ENCODE results near the gene MYO10. TPM values are rescaled to one million over a fixed set of nuclear protein-coding genes. Genes with fewer than 3 reads are reported as not detected.

The MYO10 gene
- total RNA-seq, 2 experiments from 2014 or later, result not detected

DNA sequence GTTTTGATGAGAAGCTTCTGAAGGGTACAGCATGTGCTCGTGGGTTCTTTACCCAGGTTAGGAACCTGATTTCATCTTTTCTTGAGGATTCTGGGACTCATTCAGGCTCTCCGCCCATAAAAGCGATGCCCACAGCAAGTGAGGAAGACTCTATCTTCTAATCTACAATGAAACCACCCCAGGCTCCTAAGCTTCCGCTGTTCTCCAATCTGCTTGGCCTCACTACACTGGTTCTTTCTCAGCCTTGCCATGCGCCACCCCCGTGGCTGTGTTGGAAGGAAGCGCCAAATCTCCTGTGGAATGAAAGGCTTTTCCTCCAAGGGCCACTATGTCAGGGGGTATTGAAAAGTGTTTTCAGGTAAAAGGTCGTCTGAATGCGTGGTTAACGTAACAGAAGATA, 135.6 kb downstream of the MYO10 start:
- no peaks in the 10 kb centered on the region for H3K36me3 Mint-ChIP-seq (ENCODE audit: low read depth)
- TF ChIP-seq, protein P1, sequence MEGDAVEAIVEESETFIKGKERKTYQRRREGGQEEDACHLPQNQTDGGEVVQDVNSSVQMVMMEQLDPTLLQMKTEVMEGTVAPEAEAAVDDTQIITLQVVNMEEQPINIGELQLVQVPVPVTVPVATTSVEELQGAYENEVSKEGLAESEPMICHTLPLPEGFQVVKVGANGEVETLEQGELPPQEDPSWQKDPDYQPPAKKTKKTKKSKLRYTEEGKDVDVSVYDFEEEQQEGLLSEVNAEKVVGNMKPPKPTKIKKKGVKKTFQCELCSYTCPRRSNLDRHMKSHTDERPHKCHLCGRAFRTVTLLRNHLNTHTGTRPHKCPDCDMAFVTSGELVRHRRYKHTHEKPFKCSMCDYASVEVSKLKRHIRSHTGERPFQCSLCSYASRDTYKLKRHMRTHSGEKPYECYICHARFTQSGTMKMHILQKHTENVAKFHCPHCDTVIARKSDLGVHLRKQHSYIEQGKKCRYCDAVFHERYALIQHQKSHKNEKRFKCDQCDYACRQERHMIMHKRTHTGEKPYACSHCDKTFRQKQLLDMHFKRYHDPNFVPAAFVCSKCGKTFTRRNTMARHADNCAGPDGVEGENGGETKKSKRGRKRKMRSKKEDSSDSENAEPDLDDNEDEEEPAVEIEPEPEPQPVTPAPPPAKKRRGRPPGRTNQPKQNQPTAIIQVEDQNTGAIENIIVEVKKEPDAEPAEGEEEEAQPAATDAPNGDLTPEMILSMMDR (IDR thresholded peaks at IDR 0.05), result no peak
- Histone ChIP-seq H3K4me3 (ENCODE audit: low read length) (no peak overlapping the region), H3K27me3 (ENCODE audit: control insufficient read depth in 1 of 2, insufficient read depth in 2 of 2, low read length in 2 of 2) (no peaks in the 10 kb centered on the region), H3K27ac (ENCODE audit: low read depth in 1 of 2, low read length in 2 of 2) (no peak overlapping the region), H3K36me3 (ENCODE audit: insufficient read depth, low read length) (no peaks in the 10 kb centered on the region), H3K4me1 (ENCODE audit: insufficient read depth, low read length) (no peaks in the 10 kb centered on the region), H3K9me3 (ENCODE audit: control insufficient read depth in 1 of 2, insufficient read depth in 1 of 2, low read length in 2 of 2) (no peaks in the 10 kb centered on the region)
- peaks cover 10% of the 10 kb centered on the region for H3K27me3 Mint-ChIP-seq
- POLR2A ChIA-PET, result no interaction called here
- no peaks in the 10 kb centered on the region for H3K9me3 Mint-ChIP-seq
- ATAC-seq (ENCODE audit: poor library complexity) (no peak), DNase-seq (no peak)
- H3K27ac Mint-ChIP-seq, result no peak overlapping the region
- H3K4me1 Mint-ChIP-seq (ENCODE audit: low read depth), result no peaks in the 10 kb centered on the region
- intact Hi-C loops (cut with DNase I, micrococcal nuclease), result no loop called here
- CTCF ChIA-PET, result no interaction called here
- H3K4me3 Mint-ChIP-seq, result no peak overlapping the region

- intact Hi-C loops (cut with DNase I, micrococcal nuclease), result loop anchor here in 1 of 2 experiments (10.0 kb wide), 1 partner anchor 1515 kb away; no protein-coding TSS in a partner anchor
Observed at GRCh38 chr5:16799796-16800195, 136.3 kb downstream of the MYO10 start.

DNA sequence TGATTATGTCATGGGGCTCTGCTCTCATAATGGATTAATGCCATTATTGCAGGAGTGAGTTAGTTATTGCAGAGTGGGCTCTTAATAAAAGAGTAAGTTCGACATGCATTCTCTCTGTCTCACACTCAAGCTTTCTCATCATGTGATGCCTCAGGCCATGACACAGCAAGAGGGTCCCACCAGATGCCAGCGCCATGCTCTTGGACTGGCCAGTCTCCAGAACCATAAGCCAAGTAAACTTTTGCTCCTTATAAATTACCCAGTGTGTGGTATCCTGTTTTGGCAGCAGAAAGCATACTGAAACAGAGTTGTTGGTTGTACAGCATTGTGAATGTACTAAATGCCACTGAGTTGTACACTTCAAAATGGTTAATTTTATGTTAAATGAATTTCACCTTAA, 138.1 kb downstream of the MYO10 start:
- Histone ChIP-seq H3K4me3 (ENCODE audit: low read length) (no peak overlapping the region), H3K27me3 (ENCODE audit: control insufficient read depth in 1 of 2, insufficient read depth in 2 of 2, low read length in 2 of 2) (no peaks in the 10 kb centered on the region), H3K4me1 (ENCODE audit: insufficient read depth, low read length) (no peaks in the 10 kb centered on the region), H3K27ac (ENCODE audit: low read depth in 1 of 2, low read length in 2 of 2) (no peak overlapping the region), H3K9me3 (ENCODE audit: control insufficient read depth in 1 of 2, insufficient read depth in 1 of 2, low read length in 2 of 2) (no peaks in the 10 kb centered on the region), H3K36me3 (ENCODE audit: insufficient read depth, low read length) (no peaks in the 10 kb centered on the region)
- no peaks in the 10 kb centered on the region for H3K4me1 Mint-ChIP-seq (ENCODE audit: low read depth)
- H3K27ac Mint-ChIP-seq, result no peak overlapping the region
- DNase-seq (no peak), ATAC-seq (ENCODE audit: poor library complexity) (no peak)
- peaks cover 5% of the 10 kb centered on the region for H3K27me3 Mint-ChIP-seq
- ChIA-PET CTCF (no interaction called here), POLR2A (no interaction called here)
- intact Hi-C loops (cut with DNase I, micrococcal nuclease), result loop anchor here in 1 of 2 experiments (10.0 kb wide), 1 partner anchor 1517 kb away; no protein-coding TSS in a partner anchor
- H3K4me3 Mint-ChIP-seq, result no peak overlapping the region
- H3K36me3 Mint-ChIP-seq (ENCODE audit: low read depth), result no peaks in the 10 kb centered on the region
- no peaks in the 10 kb centered on the region for H3K9me3 Mint-ChIP-seq
- TF ChIP-seq, protein P1 (IDR thresholded peaks at IDR 0.05), result no peak

More at GRCh38 chr5:16799796-16800195, 136.3 kb downstream of the MYO10 start:
- ATAC-seq (ENCODE audit: poor library complexity), result no peak
- ChIA-PET CTCF (no interaction called here), POLR2A (no interaction called here)
- Histone ChIP-seq H3K27me3 (ENCODE audit: control insufficient read depth in 1 of 2, insufficient read depth in 2 of 2, low read length in 2 of 2) (no peaks in the 10 kb centered on the region), H3K4me1 (ENCODE audit: insufficient read depth, low read length) (no peaks in the 10 kb centered on the region), H3K36me3 (ENCODE audit: insufficient read depth, low read length) (no peaks in the 10 kb centered on the region), H3K9me3 (ENCODE audit: control insufficient read depth in 1 of 2, insufficient read depth in 1 of 2, low read length in 2 of 2) (no peaks in the 10 kb centered on the region), H3K27ac (ENCODE audit: low read depth in 1 of 2, low read length in 2 of 2) (no peak overlapping the region), H3K4me3 (ENCODE audit: low read length) (no peak overlapping the region)
- Mint-ChIP-seq H3K36me3 (ENCODE audit: low read depth) (no peaks in the 10 kb centered on the region), H3K9me3 (no peaks in the 10 kb centered on the region), H3K27ac (no peak overlapping the region), H3K4me1 (ENCODE audit: low read depth) (no peaks in the 10 kb centered on the region), H3K4me3 (no peak overlapping the region), H3K27me3 (peaks cover 10% of the 10 kb centered on the region)
- no peak for DNase-seq
- TF ChIP-seq, protein P1 (IDR thresholded peaks at IDR 0.05), result no peak

Data from CD4-positive, alpha-beta T cell (primary cell).